ENCODE measurements around the gene CAPG. TPM values are rescaled to one million over a fixed set of nuclear protein-coding genes. Genes with fewer than 3 reads are reported as not detected.

CAPG gene
- polyA plus RNA-seq, 4 donors: 35.8 to 130 (median 62.4) TPM

DNA sequence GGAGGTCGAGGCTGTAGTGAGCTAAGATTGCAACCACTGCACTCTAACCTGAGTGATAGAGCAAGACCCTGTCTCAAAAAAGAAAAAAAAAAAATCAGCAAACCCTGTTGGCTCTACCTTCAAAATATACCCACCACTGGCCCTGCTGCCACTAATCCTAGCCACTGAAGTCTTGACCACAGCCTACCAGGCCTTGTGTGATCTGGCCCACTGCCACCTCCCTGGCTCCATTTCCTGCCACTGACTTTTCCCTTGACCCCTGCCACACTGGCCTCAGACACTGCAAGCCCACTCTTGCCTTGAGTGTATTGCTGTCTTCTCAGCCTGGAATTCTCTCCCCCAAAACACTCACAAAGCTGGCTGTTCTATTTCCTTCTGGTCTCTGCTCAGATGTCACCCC is 42.1 kb upstream of the CAPG start:
- Histone ChIP-seq H3K9me3 (ENCODE audit: control insufficient read depth in 2 of 2, insufficient read depth in 1 of 2, low read depth in 1 of 2, low read length in 1 of 2) (peaks cover 0 to 11% of the 10 kb centered on the region in 2 donors), H3K4me3 (ENCODE audit: low read depth in 1 of 3, low read length in 3 of 3) (no peak overlapping the region), H3K36me3 (ENCODE audit: control insufficient read depth in 3 of 3, insufficient read depth in 2 of 3, low read depth in 1 of 3, low read length in 3 of 3) (no peaks in the 10 kb centered on the region), H3K27me3 (ENCODE audit: control insufficient read depth in 3 of 3, insufficient read depth in 3 of 3, low read length in 3 of 3) (no peaks in the 10 kb centered on the region), H3K4me1 (ENCODE audit: control insufficient read depth in 3 of 3, insufficient read depth in 2 of 3, low read depth in 1 of 3, low read length in 2 of 3) (peaks cover 4 to 10% (median 6%) of the 10 kb centered on the region in 3 donors), H3K27ac (ENCODE audit: low read depth in 1 of 3, low read length in 2 of 3) (no peak overlapping the region)
- FAIRE-seq (no peak), DNase-seq (no peak)
- WGBS, 3 donors: 77 to 82% (median 81%) methylated on average over 1 of the region's 1 CpG

DNA sequence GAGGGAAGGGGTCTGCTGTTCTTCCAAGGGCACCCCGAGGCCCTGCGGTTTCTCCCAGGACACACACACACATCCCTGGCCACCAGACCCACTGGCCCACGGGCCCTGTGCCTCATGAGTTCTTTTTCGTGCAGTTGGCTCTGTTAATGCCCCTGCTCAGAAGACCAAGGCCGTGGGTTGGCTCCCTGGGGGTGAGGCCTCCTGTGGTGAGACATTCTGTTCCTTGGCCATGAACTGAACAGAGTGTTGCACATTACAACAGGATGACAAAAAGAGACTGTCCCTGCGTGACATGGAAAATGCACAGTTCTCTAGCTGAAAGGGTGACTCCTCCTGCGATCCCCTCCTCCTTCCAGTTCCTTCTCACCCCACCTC is 39.0 kb upstream of the CAPG start:
- Histone ChIP-seq H3K36me3 (ENCODE audit: control insufficient read depth in 3 of 3, insufficient read depth in 2 of 3, low read depth in 1 of 3, low read length in 3 of 3) (no peaks in the 10 kb centered on the region), H3K4me3 (ENCODE audit: low read depth in 1 of 3, low read length in 3 of 3) (no peak overlapping the region), H3K4me1 (ENCODE audit: control insufficient read depth in 3 of 3, insufficient read depth in 2 of 3, low read depth in 1 of 3, low read length in 2 of 3) (peaks cover 0 to 6% (median 0%) of the 10 kb centered on the region in 3 donors), H3K27ac (ENCODE audit: low read depth in 1 of 3, low read length in 2 of 3) (no peak overlapping the region), H3K27me3 (ENCODE audit: control insufficient read depth in 3 of 3, insufficient read depth in 3 of 3, low read length in 3 of 3) (no peaks in the 10 kb centered on the region), H3K9me3 (ENCODE audit: control insufficient read depth in 2 of 2, insufficient read depth in 1 of 2, low read depth in 1 of 2, low read length in 1 of 2) (no peaks in the 10 kb centered on the region)
- WGBS, 3 donors: 83 to 93% (median 90%) methylated on average over 7 of the region's 7 CpGs
- FAIRE-seq (no peak), DNase-seq (no peak)

DNA sequence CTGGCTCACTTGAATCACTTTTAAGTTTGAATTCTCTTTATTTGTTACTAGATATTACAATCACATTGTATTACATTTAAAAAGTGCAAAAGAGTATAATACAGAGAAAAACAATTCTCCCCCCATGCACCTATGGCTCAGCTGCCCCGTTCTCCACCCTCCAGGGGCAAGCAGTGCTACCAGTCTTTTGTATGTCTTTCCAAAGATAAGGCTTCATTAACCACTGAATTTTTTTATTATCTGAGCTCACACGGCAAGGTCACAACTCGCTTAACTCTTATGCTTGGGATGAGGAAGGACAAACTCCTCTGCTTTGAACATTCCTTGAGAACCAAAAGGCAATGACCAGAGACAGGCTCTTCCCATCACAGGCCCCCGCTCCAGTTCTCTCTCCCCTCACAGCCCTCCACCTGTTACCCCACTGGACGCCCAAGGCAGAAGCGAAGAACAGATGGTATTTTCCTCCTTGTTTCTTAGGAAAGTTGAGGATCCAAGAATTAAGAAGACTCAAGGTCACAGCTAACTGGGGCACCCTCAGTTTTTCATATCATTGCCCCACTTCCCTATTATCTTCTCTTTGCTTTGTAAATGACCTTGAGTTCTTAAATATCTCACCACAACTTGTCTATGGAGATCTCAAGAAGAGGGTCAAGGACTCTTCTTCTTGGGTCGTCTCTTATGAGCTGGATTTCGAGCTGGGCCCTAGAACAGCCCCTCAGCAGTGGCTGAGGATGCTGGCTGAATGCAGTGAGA is 38.5 kb upstream of the CAPG start:
- Histone ChIP-seq H3K9me3 (ENCODE audit: control insufficient read depth in 2 of 2, insufficient read depth in 1 of 2, low read depth in 1 of 2, low read length in 1 of 2) (no peaks in the 10 kb centered on the region), H3K4me1 (ENCODE audit: control insufficient read depth in 3 of 3, insufficient read depth in 2 of 3, low read depth in 1 of 3, low read length in 2 of 3) (peaks cover 0 to 6% (median 0%) of the 10 kb centered on the region in 3 donors), H3K27me3 (ENCODE audit: control insufficient read depth in 3 of 3, insufficient read depth in 3 of 3, low read length in 3 of 3) (no peaks in the 10 kb centered on the region), H3K36me3 (ENCODE audit: control insufficient read depth in 3 of 3, insufficient read depth in 2 of 3, low read depth in 1 of 3, low read length in 3 of 3) (no peaks in the 10 kb centered on the region), H3K27ac (ENCODE audit: low read depth in 1 of 3, low read length in 2 of 3) (no peak overlapping the region), H3K4me3 (ENCODE audit: low read depth in 1 of 3, low read length in 3 of 3) (no peak overlapping the region)
- FAIRE-seq (no peak), DNase-seq (no peak)
- WGBS, 3 donors: 61 to 84% (median 67%) methylated on average over 8 of the region's 8 CpGs

DNA sequence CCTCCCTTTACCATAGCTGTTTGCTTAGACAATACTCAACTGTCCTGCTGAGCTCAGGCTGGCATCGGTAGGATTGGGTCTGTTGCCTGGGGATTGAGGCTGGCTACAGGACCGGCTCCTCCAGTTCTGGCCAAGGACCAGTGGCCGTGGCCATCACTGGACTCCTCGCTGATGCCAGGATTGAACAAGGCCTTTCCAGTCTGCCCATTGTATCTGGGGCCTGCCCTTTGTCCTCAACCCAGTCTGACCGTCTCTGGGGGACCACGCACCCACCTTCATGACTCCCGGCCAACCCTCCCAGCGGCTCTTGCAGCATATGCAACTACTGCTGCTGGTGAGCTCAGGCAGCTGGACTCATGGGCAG is 37.0 kb upstream of the CAPG start:
- no peaks in the 10 kb centered on the region for H3K9me3 ChIP-seq (ENCODE audit: control insufficient read depth in 2 of 2, insufficient read depth in 1 of 2, low read depth in 1 of 2, low read length in 1 of 2)
- WGBS, 3 donors: 85 to 91% (median 88%) methylated on average over 8 of the region's 8 CpGs

DNA sequence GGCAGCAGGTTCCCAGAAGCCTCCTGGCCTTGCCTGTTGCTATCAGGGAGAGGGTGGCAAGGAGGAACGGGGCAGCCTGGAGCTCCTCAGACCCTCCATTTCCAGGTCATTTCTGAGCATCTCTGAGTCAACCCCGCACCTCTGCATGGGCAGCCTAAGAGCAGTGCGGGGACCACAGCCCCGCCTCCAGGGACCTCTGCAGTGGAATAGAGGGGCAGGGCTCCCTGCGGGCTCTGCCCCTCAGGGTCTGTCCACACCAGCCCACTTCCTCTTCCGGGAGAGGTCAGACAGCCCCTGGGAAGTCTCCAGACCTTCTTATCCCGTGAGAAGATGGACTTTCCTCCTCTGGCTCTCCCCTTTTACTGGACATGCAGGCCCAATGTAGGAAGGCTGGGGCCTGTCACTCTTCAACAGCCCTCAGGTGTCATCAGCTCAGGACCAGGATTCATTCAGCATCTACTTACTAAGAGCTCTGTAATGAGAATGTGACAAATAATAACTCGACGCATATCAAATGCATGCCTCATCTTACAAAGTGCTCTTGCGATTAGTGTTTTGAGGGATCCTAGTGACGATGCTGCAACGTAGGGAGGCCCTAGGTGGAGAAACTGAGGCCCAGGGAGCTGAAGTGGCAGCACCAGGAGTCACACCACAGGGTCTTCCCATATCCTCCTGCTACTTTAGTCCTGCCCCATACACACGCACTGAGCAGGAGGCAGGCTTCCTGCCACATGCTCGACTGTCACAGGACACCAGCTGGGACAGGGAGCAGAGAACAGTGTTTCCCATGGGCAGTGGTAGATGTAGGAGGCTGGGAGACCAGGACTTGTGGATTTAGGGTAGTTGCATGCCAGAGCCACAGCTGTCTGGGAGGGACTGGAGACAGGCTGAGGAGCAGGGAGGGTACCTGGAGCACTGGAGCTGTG is 36.4 kb upstream of the CAPG start:
- no peaks in the 10 kb centered on the region for H3K36me3 ChIP-seq (ENCODE audit: control insufficient read depth in 3 of 3, insufficient read depth in 2 of 3, low read depth in 1 of 3, low read length in 3 of 3)
- H3K4me1 ChIP-seq (ENCODE audit: control insufficient read depth in 3 of 3, insufficient read depth in 2 of 3, low read depth in 1 of 3, low read length in 2 of 3): peaks cover 0 to 6% (median 0%) of the 10 kb centered on the region in 3 donors
- no peaks in the 10 kb centered on the region for H3K27me3 ChIP-seq (ENCODE audit: control insufficient read depth in 3 of 3, insufficient read depth in 3 of 3, low read length in 3 of 3)
- peak overlapping the region in 1 of 3 donors; percentile 67 for H3K27ac ChIP-seq (ENCODE audit: low read depth in 1 of 3, low read length in 2 of 3)
- no peak overlapping the region for H3K4me3 ChIP-seq (ENCODE audit: low read depth in 1 of 3, low read length in 3 of 3)
- WGBS, 3 donors: 77 to 83% (median 78%) methylated on average over 14 of the region's 14 CpGs
- DNase-seq (no peak), FAIRE-seq (no peak)
- no peaks in the 10 kb centered on the region for H3K9me3 ChIP-seq (ENCODE audit: control insufficient read depth in 2 of 2, insufficient read depth in 1 of 2, low read depth in 1 of 2, low read length in 1 of 2)

More for the DNA sequence above, 37.0 kb upstream of the CAPG start:
- no peak overlapping the region for H3K4me3 ChIP-seq (ENCODE audit: low read depth in 1 of 3, low read length in 3 of 3)
- no peak overlapping the region for H3K27ac ChIP-seq (ENCODE audit: low read depth in 1 of 3, low read length in 2 of 3)
- H3K27me3 ChIP-seq (ENCODE audit: control insufficient read depth in 3 of 3, insufficient read depth in 3 of 3, low read length in 3 of 3): no peaks in the 10 kb centered on the region
- peaks cover 0 to 6% (median 0%) of the 10 kb centered on the region in 3 donors for H3K4me1 ChIP-seq (ENCODE audit: control insufficient read depth in 3 of 3, insufficient read depth in 2 of 3, low read depth in 1 of 3, low read length in 2 of 3)
- no peak for DNase-seq
- H3K36me3 ChIP-seq (ENCODE audit: control insufficient read depth in 3 of 3, insufficient read depth in 2 of 3, low read depth in 1 of 3, low read length in 3 of 3): no peaks in the 10 kb centered on the region
- FAIRE-seq: no peak

DNA sequence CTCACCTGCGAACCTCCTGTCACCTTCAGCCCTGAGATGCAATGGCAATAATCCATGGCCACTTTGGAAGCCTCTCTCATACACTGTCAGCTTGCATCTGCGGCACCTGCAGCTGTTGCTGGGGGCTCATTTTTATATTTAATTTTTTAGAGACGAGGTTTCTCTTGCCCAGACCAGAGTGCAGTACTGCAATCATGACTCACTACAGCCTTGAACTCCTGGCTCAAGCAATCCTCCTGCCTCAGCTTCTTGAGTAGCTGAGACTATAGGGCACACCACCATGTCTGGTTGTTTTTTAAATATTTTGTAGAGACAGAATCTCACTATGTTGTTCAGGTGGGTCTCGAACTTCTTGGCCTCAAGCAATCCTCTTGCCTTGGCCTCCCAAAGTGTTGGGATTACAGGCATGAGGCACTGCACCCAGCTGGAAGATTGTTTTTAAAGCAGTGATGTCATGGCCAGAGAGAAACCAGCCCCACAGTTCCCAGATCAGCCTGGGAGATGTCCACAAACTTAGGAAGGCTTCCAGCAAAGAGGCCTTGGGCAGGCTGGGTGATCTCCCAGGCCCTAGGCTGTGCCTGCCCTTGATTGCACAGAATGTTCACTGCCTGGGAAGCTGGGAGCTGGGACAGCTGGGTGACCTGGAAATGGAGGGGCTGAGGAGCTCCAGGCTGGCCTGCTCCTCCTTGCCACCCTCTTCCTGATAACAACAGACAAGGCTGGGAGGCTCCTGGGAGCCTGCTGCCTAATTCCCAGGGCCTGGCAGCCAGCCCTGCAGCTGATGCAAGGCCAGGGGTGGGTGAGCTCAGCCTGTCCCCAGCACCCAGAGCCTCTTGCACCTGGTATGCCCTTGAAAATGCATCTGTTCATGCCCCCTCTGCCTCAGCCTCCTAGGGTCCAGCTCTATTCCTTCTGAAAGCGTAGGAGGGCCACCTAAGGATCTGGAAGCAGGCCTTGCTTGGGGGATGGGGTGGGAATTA is 35.4 kb upstream of the CAPG start:
- 88 to 89% (median 89%) methylated on average over 5 of the region's 5 CpGs for WGBS, 3 donors
- H3K4me3 ChIP-seq (ENCODE audit: low read depth in 1 of 3, low read length in 3 of 3): no peak overlapping the region
- H3K27ac ChIP-seq (ENCODE audit: low read depth in 1 of 3, low read length in 2 of 3): peak overlapping the region in 1 of 3 donors; percentile 67
- no peaks in the 10 kb centered on the region for H3K9me3 ChIP-seq (ENCODE audit: control insufficient read depth in 2 of 2, insufficient read depth in 1 of 2, low read depth in 1 of 2, low read length in 1 of 2)
- no peaks in the 10 kb centered on the region for H3K36me3 ChIP-seq (ENCODE audit: control insufficient read depth in 3 of 3, insufficient read depth in 2 of 3, low read depth in 1 of 3, low read length in 3 of 3)
- no peak for FAIRE-seq
- no peaks in the 10 kb centered on the region for H3K27me3 ChIP-seq (ENCODE audit: control insufficient read depth in 3 of 3, insufficient read depth in 3 of 3, low read length in 3 of 3)
- no peak for DNase-seq
- H3K4me1 ChIP-seq (ENCODE audit: control insufficient read depth in 3 of 3, insufficient read depth in 2 of 3, low read depth in 1 of 3, low read length in 2 of 3): peaks cover 0 to 6% (median 0%) of the 10 kb centered on the region in 3 donors

DNA sequence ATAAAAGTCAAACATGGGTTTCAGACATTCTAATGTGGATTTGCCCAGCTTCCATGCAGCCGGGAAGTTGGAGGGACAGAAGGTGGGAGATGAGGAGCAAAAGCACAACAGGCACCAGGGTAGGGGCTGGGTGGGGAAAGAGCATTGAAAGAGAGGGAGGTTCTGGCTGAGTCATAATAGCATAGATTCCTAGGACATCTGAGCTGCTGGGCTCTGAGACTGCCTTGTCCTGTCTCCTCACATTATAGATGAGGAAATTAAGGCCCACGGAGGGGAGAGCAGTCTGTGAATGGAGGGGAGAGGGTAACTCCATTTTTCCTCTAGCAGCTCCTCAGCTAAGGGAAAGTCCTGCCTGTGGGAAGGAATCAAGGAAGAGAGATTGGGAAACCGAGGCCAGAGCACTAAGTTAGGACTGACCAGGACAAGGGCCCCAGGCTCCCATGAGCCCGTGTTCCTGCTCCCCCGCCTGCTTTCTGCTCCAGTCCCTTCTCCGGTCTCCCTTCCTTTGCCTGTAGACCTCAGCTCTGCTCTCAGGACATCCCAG is 34.5 kb upstream of the CAPG start:
- Histone ChIP-seq H3K9me3 (ENCODE audit: control insufficient read depth in 2 of 2, insufficient read depth in 1 of 2, low read depth in 1 of 2, low read length in 1 of 2) (no peaks in the 10 kb centered on the region), H3K36me3 (ENCODE audit: control insufficient read depth in 3 of 3, insufficient read depth in 2 of 3, low read depth in 1 of 3, low read length in 3 of 3) (no peaks in the 10 kb centered on the region), H3K27me3 (ENCODE audit: control insufficient read depth in 3 of 3, insufficient read depth in 3 of 3, low read length in 3 of 3) (no peaks in the 10 kb centered on the region), H3K4me1 (ENCODE audit: control insufficient read depth in 3 of 3, insufficient read depth in 2 of 3, low read depth in 1 of 3, low read length in 2 of 3) (peaks cover 0 to 6% (median 0%) of the 10 kb centered on the region in 3 donors), H3K4me3 (ENCODE audit: low read depth in 1 of 3, low read length in 3 of 3) (no peak overlapping the region), H3K27ac (ENCODE audit: low read depth in 1 of 3, low read length in 2 of 3) (no peak overlapping the region)
- no peak for FAIRE-seq
- DNase-seq: no peak
- 92 to 94% (median 92%) methylated on average over 6 of the region's 6 CpGs for WGBS, 3 donors
